Activated CD4-positive, alpha-beta T cell treated with anti-CD3 and anti-CD28 coated beads, Interleukin-2, Interleukin-4, amounts not matched to agents 100 ng/mL and 50 ng/mL, durations not matched to agents 16 hours and 8 hours (primary cell): ENCODE data around the gene SERPINC1.
"Not testable (repeated sequence)": the region's sequence is repeated elsewhere in the genome, so short reads cannot be mapped to it uniquely, and the experiment has no call there.

ENCODE experiments used
- DNase-seq: peaks from one replicate; pipeline ENCODE4 v3.0.0-alpha.2; 2020; ENCODE audit warnings: low spot score

The SERPINC1 gene

GRCh38 chr1:173863224-173864161 is 53.6 kb downstream of the SERPINC1 start:
- no peak for DNase-seq

GRCh38 chr1:173862769-173863223 is 54.3 kb downstream of the SERPINC1 start:
- DNase-seq = no peak

- peak; percentile 54 for DNase-seq
Measured at GRCh38 chr1:173862146-173862768, 54.9 kb downstream of the SERPINC1 start.

GRCh38 chr1:173861731-173862145 is 55.4 kb downstream of the SERPINC1 start:
- DNase-seq = peak; percentile 51

- DNase-seq = no peak
Measured at GRCh38 chr1:173860065-173860464, 57.1 kb downstream of the SERPINC1 start.

GRCh38 chr1:173859547-173859946 is 57.6 kb downstream of the SERPINC1 start:
- DNase-seq = not testable (repeated sequence)

- DNase-seq = no peak
Measured at GRCh38 chr1:173857363-173857917, 59.7 kb downstream of the SERPINC1 start.

GRCh38 chr1:173856903-173857302 is 60.2 kb downstream of the SERPINC1 start:
- no peak for DNase-seq

GRCh38 chr1:173856014-173856413 is 61.1 kb downstream of the SERPINC1 start:
- DNase-seq = no peak
